A673 (cell line): Measurements from ENCODE around the gene TMEM108. TPM values are rescaled to one million over a fixed set of nuclear protein-coding genes. Genes with fewer than 3 reads are reported as not detected.

Experiments used
- BruUV-seq: library from RNA; stranded (reverse); fragments of 400-500 nt; replicated peaks from 2 replicates; lab custom pipeline; 2021; lab: Mats Ljungman, UMichigan
- CTCF ChIA-PET: fragments of 300-600 bp; sonication (Branson Sonifier 250); formaldehyde crosslinking; loops from one replicate; lab custom pipeline; 2022; ENCODE audit warnings: antibody characterized with exemption; lab: Charles Lee
- POLR2A ChIA-PET: fragments of 300-600 bp; sonication (Branson Sonifier 250); formaldehyde crosslinking; loops from one replicate; lab custom pipeline; 2022; ENCODE audit warnings: antibody characterized with exemption; ENCODE audit not compliant: low non-redundant PET; lab: Charles Lee
- DNase-seq: peaks from one replicate; pipeline ENCODE4 v3.0.0-alpha.2; 2015; ENCODE audit warnings: low spot score
- H3K27ac ChIP-seq: fragments of 200-600 bp; sonication (generic); 2 replicates; pipeline ENCODE4 v1.5.1; 2016; ENCODE audit warnings: mixed run types, low read depth, mild to moderate bottlenecking, mixed read lengths, antibody characterized with exemption, low read length; ENCODE audit not compliant: poor library complexity, severe bottlenecking
- H3K27me3 ChIP-seq: fragments of 200-600 bp; sonication (generic); replicated peaks from 2 replicates; pipeline ENCODE4 v1.6.1; 2017; ENCODE audit warnings: mixed run types, low read depth, mild to moderate bottlenecking, mixed read lengths, antibody characterized with exemption, low read length; ENCODE audit not compliant: insufficient read depth, poor library complexity
- H3K36me3 ChIP-seq: fragments of 200-600 bp; sonication (generic); 2 replicates; pipeline ENCODE4 v1.6.1; 2016; ENCODE audit warnings: mixed run types, mild to moderate bottlenecking, mixed read lengths, antibody characterized with exemption, low read length; ENCODE audit not compliant: insufficient read depth, poor library complexity, severe bottlenecking
- H3K4me1 ChIP-seq: fragments of 200-600 bp; sonication (generic); 2 replicates; pipeline ENCODE4 v1.6.1; 2017; ENCODE audit warnings: mixed run types, mild to moderate bottlenecking, mixed read lengths, antibody characterized with exemption, low read length; ENCODE audit not compliant: insufficient read depth, poor library complexity, severe bottlenecking
- H3K4me3 ChIP-seq: fragments of 200-600 bp; sonication (generic); 2 replicates; pipeline ENCODE4 v1.5.1; 2016; ENCODE audit warnings: low read depth, mixed run types, mild to moderate bottlenecking, mixed read lengths, low read length; ENCODE audit not compliant: poor library complexity, severe bottlenecking
- H3K9me3 ChIP-seq: fragments of 200-600 bp; sonication (generic); 2 replicates; pipeline ENCODE4 v1.6.1; 2016; ENCODE audit warnings: mixed run types, low read depth, mild to moderate bottlenecking, mixed read lengths, antibody characterized with exemption, low read length; ENCODE audit not compliant: poor library complexity, severe bottlenecking
- EZH2 ChIP-seq: fragments of 200-600 bp; sonication (generic); IDR thresholded peaks from 2 replicates; pipeline ENCODE4 v1.6.1; 2017; ENCODE audit warnings: borderline replicate concordance, low read depth, mild to moderate bottlenecking, mixed read lengths, antibody characterized with exemption, low read length; ENCODE audit not compliant: poor library complexity, severe bottlenecking
- intact Hi-C: fragments of 100-400 bp; cut with micrococcal nuclease; formaldehyde crosslinking; loops from one replicate; pipeline ENCODE4 v1.10.0; 2022; ENCODE audit not compliant: unreplicated experiment
- total RNA-seq: library from RNA; stranded (reverse); gene quantifications from 2 replicates; pipeline ENCODE4 v1.2.3, GENCODE V29; 2021
- TF ChIP-seq, protein P1 (sequence below): fragments of 300-800, 200-600 bp; sonication (generic); conservative IDR thresholded peaks from 2 replicates; pipeline ENCODE4 v1.5.1; 2017; ENCODE audit warnings: low read depth, mild to moderate bottlenecking, antibody characterized with exemption, low read length, moderate library complexity, mixed read lengths

The TMEM108 gene
- total RNA-seq, 1 experiment from 2014 or later = 0.30 TPM

DNA sequence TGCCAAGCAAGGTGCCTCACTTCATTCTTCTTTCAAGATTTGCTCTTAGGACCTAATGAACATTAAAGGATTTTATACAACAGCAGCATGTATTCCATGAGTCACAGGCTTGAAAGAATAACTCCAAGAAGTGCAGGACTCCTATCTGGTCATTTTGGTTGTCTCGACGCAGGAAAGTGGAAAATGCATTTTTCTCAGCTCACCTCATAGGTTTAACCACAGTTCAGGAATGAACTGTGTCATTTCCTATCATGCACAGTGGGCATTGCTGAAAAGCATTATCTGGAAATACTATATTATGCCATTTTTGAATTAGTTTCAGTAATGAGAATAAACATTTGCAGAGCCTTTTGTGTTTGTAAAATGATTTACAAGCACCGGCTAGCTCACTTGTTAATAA, 263.0 kb downstream of the TMEM108 start:
- Histone ChIP-seq H3K9me3 (no peaks in the 10 kb centered on the region), H3K36me3 (no peaks in the 10 kb centered on the region), H3K27ac (peak overlapping the region; percentile 42), H3K27me3 (no peaks in the 10 kb centered on the region), H3K4me3 (no peak overlapping the region), H3K4me1 (peaks cover 40% of the 10 kb centered on the region)
- DNase-seq = peak; percentile 68
- intact Hi-C loops = no loop called here
- ChIA-PET CTCF (no interaction called here), POLR2A (no interaction called here)
- no TSS peak for BruUV-seq
- no peak for TF ChIP-seq EZH2
- TF ChIP-seq, protein P1, sequence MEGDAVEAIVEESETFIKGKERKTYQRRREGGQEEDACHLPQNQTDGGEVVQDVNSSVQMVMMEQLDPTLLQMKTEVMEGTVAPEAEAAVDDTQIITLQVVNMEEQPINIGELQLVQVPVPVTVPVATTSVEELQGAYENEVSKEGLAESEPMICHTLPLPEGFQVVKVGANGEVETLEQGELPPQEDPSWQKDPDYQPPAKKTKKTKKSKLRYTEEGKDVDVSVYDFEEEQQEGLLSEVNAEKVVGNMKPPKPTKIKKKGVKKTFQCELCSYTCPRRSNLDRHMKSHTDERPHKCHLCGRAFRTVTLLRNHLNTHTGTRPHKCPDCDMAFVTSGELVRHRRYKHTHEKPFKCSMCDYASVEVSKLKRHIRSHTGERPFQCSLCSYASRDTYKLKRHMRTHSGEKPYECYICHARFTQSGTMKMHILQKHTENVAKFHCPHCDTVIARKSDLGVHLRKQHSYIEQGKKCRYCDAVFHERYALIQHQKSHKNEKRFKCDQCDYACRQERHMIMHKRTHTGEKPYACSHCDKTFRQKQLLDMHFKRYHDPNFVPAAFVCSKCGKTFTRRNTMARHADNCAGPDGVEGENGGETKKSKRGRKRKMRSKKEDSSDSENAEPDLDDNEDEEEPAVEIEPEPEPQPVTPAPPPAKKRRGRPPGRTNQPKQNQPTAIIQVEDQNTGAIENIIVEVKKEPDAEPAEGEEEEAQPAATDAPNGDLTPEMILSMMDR = no peak

DNA sequence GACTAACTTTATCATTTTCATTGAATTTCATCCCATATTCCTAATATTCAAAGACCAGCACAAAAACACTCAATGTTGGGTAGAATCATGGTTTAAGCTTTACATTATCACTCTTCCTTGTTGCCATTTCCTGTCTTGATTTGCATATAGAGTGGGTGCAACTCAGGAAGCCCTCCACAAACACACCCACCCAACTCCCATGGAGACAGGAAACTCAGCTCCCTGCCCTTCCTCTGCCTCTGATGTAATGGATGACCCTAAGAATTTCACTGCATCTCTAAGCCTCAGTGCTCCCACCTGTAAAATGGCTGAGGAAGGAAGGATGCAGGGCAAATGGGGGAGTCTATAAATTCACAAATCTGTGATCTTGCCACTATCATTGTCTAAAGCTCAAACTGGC, 263.5 kb downstream of the TMEM108 start:
- POLR2A ChIA-PET = no interaction called here
- no peaks in the 10 kb centered on the region for H3K27me3 ChIP-seq
- H3K9me3 ChIP-seq = no peaks in the 10 kb centered on the region
- TF ChIP-seq, protein P1 = no peak
- TF ChIP-seq EZH2 = no peak
- no peaks in the 10 kb centered on the region for H3K36me3 ChIP-seq
- BruUV-seq = no TSS peak
- intact Hi-C loops = no loop called here
- CTCF ChIA-PET = no interaction called here
- H3K4me1 ChIP-seq = peaks cover 34% of the 10 kb centered on the region
- DNase-seq = peak; percentile 87
- no peak overlapping the region for H3K4me3 ChIP-seq
- H3K27ac ChIP-seq = peak overlapping the region; percentile 42

GRCh38 chr3:133303430-133303829, 265.2 kb downstream of the TMEM108 start:
- BruUV-seq = no TSS peak
- H3K27me3 ChIP-seq = no peaks in the 10 kb centered on the region
- H3K36me3 ChIP-seq = no peaks in the 10 kb centered on the region
- H3K9me3 ChIP-seq = no peaks in the 10 kb centered on the region
- no peak overlapping the region for H3K27ac ChIP-seq
- intact Hi-C loops = no loop called here
- CTCF ChIA-PET = no interaction called here
- H3K4me3 ChIP-seq = no peak overlapping the region
- POLR2A ChIA-PET = no interaction called here
- DNase-seq = peak; percentile 21
- peaks cover 23% of the 10 kb centered on the region for H3K4me1 ChIP-seq
- TF ChIP-seq EZH2 = no peak
- TF ChIP-seq, protein P1 = no peak
